K562 (cell line): Measurements from ENCODE around the gene PYCR2. TPM values are rescaled to one million over a fixed set of nuclear protein-coding genes. Genes with fewer than 3 reads are reported as not detected.

Source experiments
- ARID2 ChIP-seq: fragments of 450-650 bp; IDR thresholded peaks from 2 replicates; pipeline ENCODE4 v1.6.1; 2017; ENCODE audit warnings: antibody characterized with exemption, mild to moderate bottlenecking
- CBX8 ChIP-seq: fragments of 200-600 bp; sonication (generic); IDR thresholded peaks from 2 replicates; pipeline ENCODE4 v1.6.1; 2012; ENCODE audit warnings: borderline replicate concordance, mixed run types, low read depth, mild to moderate bottlenecking, moderate library complexity, mixed read lengths, low read length, control low read depth, inconsistent platforms; ENCODE audit not compliant: poor library complexity, severe bottlenecking; ENCODE audit errors: extremely low read depth
- CHD1 ChIP-seq: fragments of 200-600 bp; sonication (generic); IDR thresholded peaks from one replicate; pipeline ENCODE4 v1.6.1; 2012; ENCODE audit warnings: mild to moderate bottlenecking, moderate library complexity, low read length, inconsistent platforms
- CTBP1 ChIP-seq: fragments of 450-650 bp; IDR thresholded peaks from 2 replicates; pipeline ENCODE4 v1.6.1; 2016; ENCODE audit warnings: borderline replicate concordance
- CTCF ChIP-seq, 3 experiments: IDR thresholded peaks in 2 of 3; conservative IDR thresholded peaks in 1 of 3; 2 replicates each; pipeline ENCODE4 v1.5.1; 2011 to 2012; ENCODE audit warnings: low read length in 3 of 3, mild to moderate bottlenecking in 3 of 3, control low read depth in 2 of 3, improper control_type of control experiment in 1 of 3, inconsistent platforms in 1 of 3, low read depth in 1 of 3, mixed read lengths in 1 of 3, moderate library complexity in 1 of 3; ENCODE audit not compliant: insufficient read depth in 2 of 3
- ELF4 ChIP-seq: fragments of 450-650 bp; formaldehyde crosslinking; IDR thresholded peaks from 2 replicates; pipeline ENCODE4 v1.4.0; 2022; ENCODE audit warnings: missing genetic modification characterization
- FOXA3 ChIP-seq, 2 experiments: fragments of 450-650 bp in 1 of 2; sonication (generic) in 1 of 2; formaldehyde crosslinking; IDR thresholded peaks in 1 of 2; conservative IDR thresholded peaks in 1 of 2; 2 replicates each; pipeline versions ENCODE4 v1.4.0 to v1.8.0; 2020 to 2022; ENCODE audit warnings: mild to moderate bottlenecking in 2 of 2, missing genetic modification reagents in 1 of 2
- GABPA ChIP-seq: fragments of 200-800 bp; sonication (Bioruptor generic); conservative IDR thresholded peaks from 2 replicates; pipeline ENCODE4 v1.6.1; 2016; ENCODE audit warnings: low read depth, missing genetic modification characterization, missing compliant biosample characterization
- POLR2G ChIP-seq: fragments of 200-400 bp; formaldehyde crosslinking; IDR thresholded peaks from 2 replicates; pipeline ENCODE4 v1.6.1; 2017; ENCODE audit warnings: low read depth, mild to moderate bottlenecking, antibody characterized with exemption, low read length, moderate library complexity
- POLR3A ChIP-seq: IDR thresholded peaks from 2 replicates; pipeline ENCODE4 v1.6.1; 2011; ENCODE audit warnings: borderline replicate concordance, mild to moderate bottlenecking, moderate library complexity; ENCODE audit not compliant: insufficient read length, insufficient read depth; ENCODE audit errors: extremely low read depth
- PTRF ChIP-seq: fragments of 450-650 bp; IDR thresholded peaks from 2 replicates; pipeline ENCODE4 v1.6.1; 2016; ENCODE audit warnings: mild to moderate bottlenecking, missing genetic modification characterization, missing compliant biosample characterization
- SMC3 ChIP-seq: conservative IDR thresholded peaks from 2 replicates; pipeline ENCODE4 v1.6.1; 2011; ENCODE audit warnings: low read depth, low read length, improper control_type of control experiment; ENCODE audit not compliant: insufficient read depth
- SRSF3 ChIP-seq: fragments of 200-400 bp; formaldehyde crosslinking; IDR thresholded peaks from 2 replicates; pipeline ENCODE4 v1.6.1; 2016; ENCODE audit warnings: mild to moderate bottlenecking, low read length, moderate library complexity; ENCODE audit not compliant: insufficient read depth
- TCF7 ChIP-seq: sonication (generic); IDR thresholded peaks from 2 replicates; pipeline ENCODE4 v1.6.1; 2016; ENCODE audit warnings: antibody characterized with exemption, borderline replicate concordance
- YBX1 ChIP-seq: fragments of 450-650 bp; IDR thresholded peaks from 2 replicates; pipeline ENCODE4 v1.7.1; 2016; ENCODE audit warnings: mild to moderate bottlenecking
- ZC3H8 ChIP-seq: fragments of 450-650 bp; IDR thresholded peaks from 2 replicates; pipeline ENCODE4 v1.6.1; 2017
- polyA plus RNA-seq, 8 experiments: library from polyadenylated mRNA; depleted of rRNA in 4 of 8; stranded (reverse) in 5 of 8; unstranded in 3 of 8; fragments of >200 nt; fragmentation: Nextera tagmentation in 2 of 8; fragmentation: Illumina TruSeq in 1 of 8; extraction: Ambion mirVana in 2 of 8; extraction: Trizol in 1 of 8; gene quantifications; 2 replicates each; pipeline versions ENCODE4 v1.2.1 to v1.2.3, GENCODE V29; 2011 to 2014; ENCODE audit warnings: inconsistent platforms in 1 of 8, missing spikeins in 1 of 8
- total RNA-seq, 7 experiments: library from RNA; depleted of rRNA in 6 of 7; stranded (reverse); fragments of >200 nt in 6 of 7; fragmentation: Illumina TruSeq in 2 of 7; extraction: Trizol in 2 of 7; gene quantifications; 2 replicates each; pipeline versions ENCODE4 v1.2.1 to v1.2.3, GENCODE V29; 2011 to 2021; ENCODE audit warnings: low replicate concordance in 1 of 7
- TF ChIP-seq, protein P1 (sequence below): fragments of 250-450 bp; sonication (Bioruptor Pico); IDR thresholded peaks from 2 replicates; pipeline ENCODE4 v1.4.0; 2020
- TF ChIP-seq, protein P2 (sequence below): fragments of 250-450 bp; sonication (Bioruptor Pico); IDR thresholded peaks from 2 replicates; pipeline ENCODE4 v1.4.0; 2020; ENCODE audit warnings: mild to moderate bottlenecking, moderate library complexity, borderline replicate concordance

Gene PYCR2
- total and polyA plus RNA-seq, 9 of the 15 experiments (the other 6 are each of a cell fraction or from before 2014, with no cell fraction given): 5.5 to 219 (median 127) TPM

DNA sequence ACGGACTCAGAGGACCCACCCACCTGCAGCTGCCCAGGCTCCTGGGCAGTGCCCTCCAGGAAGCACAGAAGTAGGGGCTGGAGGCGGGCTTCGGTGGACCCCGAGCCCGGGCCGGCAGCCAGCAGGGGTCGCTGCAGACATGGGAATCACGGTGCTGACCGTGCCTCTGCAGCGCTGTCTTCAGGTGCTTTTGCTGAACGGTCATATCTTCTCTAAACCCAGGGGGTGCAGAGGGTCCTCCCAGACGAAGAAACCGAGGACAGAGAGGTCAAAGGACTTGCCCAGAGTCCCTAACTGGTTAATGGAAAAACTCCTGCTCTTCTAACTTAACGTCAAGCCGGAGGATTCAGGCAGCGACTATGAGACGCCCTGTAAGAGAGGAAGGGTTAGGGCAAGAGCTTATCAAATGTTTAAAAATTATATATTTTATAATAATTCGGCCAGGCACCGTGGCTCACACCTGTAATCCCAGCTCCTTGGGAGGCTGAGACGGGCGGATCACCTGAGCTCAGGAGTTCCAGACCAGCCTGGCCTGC is 38.5 kb upstream of the PYCR2 start (continued):
- TF ChIP-seq, protein P1, sequence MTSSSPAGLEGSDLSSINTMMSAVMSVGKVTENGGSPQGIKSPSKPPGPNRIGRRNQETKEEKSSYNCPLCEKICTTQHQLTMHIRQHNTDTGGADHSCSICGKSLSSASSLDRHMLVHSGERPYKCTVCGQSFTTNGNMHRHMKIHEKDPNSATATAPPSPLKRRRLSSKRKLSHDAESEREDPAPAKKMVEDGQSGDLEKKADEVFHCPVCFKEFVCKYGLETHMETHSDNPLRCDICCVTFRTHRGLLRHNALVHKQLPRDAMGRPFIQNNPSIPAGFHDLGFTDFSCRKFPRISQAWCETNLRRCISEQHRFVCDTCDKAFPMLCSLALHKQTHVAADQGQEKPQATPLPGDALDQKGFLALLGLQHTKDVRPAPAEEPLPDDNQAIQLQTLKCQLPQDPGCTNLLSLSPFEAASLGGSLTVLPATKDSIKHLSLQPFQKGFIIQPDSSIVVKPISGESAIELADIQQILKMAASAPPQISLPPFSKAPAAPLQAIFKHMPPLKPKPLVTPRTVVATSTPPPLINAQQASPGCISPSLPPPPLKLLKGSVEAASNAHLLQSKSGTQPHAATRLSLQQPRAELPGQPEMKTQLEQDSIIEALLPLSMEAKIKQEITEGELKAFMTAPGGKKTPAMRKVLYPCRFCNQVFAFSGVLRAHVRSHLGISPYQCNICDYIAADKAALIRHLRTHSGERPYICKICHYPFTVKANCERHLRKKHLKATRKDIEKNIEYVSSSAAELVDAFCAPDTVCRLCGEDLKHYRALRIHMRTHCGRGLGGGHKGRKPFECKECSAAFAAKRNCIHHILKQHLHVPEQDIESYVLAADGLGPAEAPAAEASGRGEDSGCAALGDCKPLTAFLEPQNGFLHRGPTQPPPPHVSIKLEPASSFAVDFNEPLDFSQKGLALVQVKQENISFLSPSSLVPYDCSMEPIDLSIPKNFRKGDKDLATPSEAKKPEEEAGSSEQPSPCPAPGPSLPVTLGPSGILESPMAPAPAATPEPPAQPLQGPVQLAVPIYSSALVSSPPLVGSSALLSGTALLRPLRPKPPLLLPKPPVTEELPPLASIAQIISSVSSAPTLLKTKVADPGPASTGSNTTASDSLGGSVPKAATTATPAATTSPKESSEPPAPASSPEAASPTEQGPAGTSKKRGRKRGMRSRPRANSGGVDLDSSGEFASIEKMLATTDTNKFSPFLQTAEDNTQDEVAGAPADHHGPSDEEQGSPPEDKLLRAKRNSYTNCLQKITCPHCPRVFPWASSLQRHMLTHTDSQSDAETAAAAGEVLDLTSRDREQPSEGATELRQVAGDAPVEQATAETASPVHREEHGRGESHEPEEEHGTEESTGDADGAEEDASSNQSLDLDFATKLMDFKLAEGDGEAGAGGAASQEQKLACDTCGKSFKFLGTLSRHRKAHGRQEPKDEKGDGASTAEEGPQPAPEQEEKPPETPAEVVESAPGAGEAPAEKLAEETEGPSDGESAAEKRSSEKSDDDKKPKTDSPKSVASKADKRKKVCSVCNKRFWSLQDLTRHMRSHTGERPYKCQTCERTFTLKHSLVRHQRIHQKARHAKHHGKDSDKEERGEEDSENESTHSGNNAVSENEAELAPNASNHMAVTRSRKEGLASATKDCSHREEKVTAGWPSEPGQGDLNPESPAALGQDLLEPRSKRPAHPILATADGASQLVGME (CRISPR knock-in tag): no peak
- TF ChIP-seq CBX8: no peak
- TF ChIP-seq, protein P2, sequence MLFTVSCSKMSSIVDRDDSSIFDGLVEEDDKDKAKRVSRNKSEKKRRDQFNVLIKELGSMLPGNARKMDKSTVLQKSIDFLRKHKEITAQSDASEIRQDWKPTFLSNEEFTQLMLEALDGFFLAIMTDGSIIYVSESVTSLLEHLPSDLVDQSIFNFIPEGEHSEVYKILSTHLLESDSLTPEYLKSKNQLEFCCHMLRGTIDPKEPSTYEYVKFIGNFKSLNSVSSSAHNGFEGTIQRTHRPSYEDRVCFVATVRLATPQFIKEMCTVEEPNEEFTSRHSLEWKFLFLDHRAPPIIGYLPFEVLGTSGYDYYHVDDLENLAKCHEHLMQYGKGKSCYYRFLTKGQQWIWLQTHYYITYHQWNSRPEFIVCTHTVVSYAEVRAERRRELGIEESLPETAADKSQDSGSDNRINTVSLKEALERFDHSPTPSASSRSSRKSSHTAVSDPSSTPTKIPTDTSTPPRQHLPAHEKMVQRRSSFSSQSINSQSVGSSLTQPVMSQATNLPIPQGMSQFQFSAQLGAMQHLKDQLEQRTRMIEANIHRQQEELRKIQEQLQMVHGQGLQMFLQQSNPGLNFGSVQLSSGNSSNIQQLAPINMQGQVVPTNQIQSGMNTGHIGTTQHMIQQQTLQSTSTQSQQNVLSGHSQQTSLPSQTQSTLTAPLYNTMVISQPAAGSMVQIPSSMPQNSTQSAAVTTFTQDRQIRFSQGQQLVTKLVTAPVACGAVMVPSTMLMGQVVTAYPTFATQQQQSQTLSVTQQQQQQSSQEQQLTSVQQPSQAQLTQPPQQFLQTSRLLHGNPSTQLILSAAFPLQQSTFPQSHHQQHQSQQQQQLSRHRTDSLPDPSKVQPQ (CRISPR knock-in tag): no peak
- no peak for TF ChIP-seq SRSF3
- TF ChIP-seq POLR3A: no peak
- TF ChIP-seq YBX1: no peak
- TF ChIP-seq POLR2G: no peak
- TF ChIP-seq SMC3: peak; percentile 75
- TF ChIP-seq CTCF (IDR thresholded peaks at IDR 0.05 in 2 of 3, conservative IDR thresholded peaks at IDR 0.05 in 1 of 3; ENCODE audit: insufficient read depth in 2 of 3, low read depth in 1 of 3, low read length in 3 of 3): peak; percentile 99
- no peak for TF ChIP-seq FOXA3 (CRISPR knock-in tag; conservative IDR thresholded peaks at IDR 0.05 in 1 of 2, IDR thresholded peaks at IDR 0.05 in 1 of 2)
- TF ChIP-seq ELF4 (CRISPR knock-in tag): no peak
- peak; percentile 56; the same call in 1 of the 2 replicates for TF ChIP-seq CTBP1
- no peak for TF ChIP-seq ZC3H8
- TF ChIP-seq CHD1: no peak
- TF ChIP-seq GABPA (tag): no peak
- peak; percentile 77; the same call in 1 of the 2 replicates for TF ChIP-seq ARID2
- no peak for TF ChIP-seq PTRF
- TF ChIP-seq TCF7: no peak
